Measurements from ENCODE around the gene NMRK2.
A peak's percentile ranks its signal among the peaks of the same experiment; 100 is the strongest.
"Not testable (repeated sequence)": the region's sequence is repeated elsewhere in the genome, so short reads cannot be mapped to it uniquely, and the experiment has no call there.

NMRK2 gene

GRCh38 chr19:3938300-3938950 is 5.6 kb downstream of the NMRK2 start:
- DNase-seq, result not testable (repeated sequence)

DNA sequence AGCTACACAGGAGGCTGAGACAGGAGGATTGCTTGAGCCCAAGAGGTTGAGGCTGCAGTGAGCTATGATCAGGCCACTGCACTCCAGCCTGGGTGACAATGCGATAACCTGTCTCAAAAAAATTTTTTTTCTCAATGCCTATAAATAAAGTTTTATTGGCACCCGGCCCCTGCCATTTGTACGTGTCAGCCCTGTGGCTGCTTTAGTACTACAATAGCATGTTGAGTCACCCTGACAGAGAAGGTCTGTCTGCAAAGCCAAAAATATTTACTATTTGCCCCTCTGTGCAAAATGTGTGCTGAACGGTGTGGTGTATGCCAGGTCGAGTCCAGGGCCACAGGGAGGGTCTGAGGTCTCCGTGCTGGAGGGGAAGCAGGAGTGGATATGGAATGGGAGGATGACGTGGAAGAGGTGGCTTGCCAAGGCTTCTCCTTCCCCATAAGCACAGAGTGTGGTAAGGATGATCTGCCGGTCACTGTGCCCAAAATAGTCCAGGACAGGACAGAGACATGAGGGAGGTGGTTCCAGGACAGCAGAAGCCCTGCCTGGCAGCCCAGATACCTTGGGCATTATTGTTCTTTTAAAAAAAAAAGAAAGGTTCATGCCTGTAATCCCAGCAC is 10.0 kb downstream of the NMRK2 start:
- DNase-seq, result no peak

DNA sequence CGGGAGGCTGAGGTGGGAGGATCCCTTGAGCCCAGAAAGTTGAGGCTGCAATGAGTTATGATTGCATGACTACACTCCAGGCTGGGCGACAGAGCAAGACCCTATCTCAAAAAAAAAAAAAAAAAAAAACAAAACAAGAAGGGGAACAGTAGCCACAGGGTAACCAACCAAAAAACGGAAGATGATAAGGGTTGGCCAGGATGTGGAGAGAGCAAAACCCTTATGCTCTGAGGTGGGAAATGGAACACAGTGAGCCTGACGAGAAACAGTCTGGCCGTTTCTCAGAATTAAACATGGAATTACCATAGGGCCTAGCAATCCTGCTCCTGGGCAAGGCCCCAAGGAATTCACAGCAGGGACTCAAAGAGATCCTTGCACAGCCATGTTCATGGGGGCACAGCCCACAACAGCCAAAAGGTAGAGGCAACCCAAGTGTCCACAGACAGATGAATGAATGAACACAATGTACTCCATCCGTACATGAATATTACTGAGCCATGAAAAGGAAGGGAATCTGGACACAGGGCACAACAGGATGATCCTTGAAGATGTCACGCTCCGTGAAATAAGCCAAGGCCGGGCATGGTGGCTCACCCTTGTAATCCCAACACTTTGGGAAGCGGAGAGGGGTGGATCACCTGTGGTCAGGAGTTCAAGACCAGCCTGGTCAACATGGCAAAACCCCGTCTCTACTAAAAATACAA is 11.3 kb downstream of the NMRK2 start:
- DNase-seq, result no peak

- no peak for DNase-seq
Observed at GRCh38 chr19:3945838-3946237, 13.0 kb downstream of the NMRK2 start.

DNA sequence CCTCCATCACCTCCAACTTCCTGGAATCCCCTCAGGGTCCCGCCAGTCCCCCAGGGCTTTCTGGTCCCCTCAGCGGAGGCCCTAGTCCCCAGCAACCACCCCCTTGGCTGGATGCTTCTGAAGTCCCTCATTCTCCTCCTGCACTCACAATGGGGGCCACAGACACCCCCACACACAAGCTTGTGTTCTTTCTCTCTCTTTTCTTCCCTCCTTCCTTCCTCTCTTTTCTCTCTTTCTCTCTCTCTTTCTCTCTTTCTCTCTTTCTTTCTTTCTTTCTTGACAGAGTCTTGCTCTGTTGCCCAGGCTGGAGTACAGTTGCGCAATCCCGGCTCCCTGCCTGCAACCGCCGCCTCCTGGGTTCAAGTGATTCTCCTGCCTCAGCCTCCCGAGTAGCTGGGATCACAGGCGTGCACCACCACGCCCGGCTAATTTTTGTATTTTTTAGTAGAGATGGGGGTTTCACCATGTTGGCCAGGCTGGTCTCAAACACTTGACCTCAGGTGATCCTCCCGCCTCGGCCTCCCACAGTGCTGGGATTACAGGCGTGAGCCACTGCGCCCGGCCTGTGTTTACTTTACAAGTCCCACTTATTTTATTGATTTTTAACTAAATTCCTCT is 14.6 kb downstream of the NMRK2 start:
- not testable (repeated sequence) for DNase-seq

DNA sequence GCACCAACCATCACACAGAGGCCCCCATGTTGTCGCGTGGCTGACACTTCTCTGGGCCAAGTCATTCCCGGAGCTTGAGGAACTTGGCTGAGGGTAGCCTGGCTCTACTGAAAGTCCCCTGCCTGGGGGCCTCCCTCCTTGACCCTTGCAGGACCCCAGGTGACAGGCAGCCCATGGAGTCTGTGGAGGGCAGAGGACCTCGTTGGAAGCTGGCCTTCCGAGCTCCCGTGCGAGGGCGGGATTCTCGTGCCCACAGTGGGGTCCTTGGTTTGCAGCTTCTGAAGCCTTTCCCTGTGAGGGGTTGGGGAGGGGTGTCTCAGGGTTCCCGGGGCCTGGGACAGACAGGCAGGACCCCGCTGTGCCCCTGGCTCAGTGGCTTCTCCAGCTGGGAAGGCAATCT is 16.4 kb downstream of the NMRK2 start:
- no peak for DNase-seq

DNA sequence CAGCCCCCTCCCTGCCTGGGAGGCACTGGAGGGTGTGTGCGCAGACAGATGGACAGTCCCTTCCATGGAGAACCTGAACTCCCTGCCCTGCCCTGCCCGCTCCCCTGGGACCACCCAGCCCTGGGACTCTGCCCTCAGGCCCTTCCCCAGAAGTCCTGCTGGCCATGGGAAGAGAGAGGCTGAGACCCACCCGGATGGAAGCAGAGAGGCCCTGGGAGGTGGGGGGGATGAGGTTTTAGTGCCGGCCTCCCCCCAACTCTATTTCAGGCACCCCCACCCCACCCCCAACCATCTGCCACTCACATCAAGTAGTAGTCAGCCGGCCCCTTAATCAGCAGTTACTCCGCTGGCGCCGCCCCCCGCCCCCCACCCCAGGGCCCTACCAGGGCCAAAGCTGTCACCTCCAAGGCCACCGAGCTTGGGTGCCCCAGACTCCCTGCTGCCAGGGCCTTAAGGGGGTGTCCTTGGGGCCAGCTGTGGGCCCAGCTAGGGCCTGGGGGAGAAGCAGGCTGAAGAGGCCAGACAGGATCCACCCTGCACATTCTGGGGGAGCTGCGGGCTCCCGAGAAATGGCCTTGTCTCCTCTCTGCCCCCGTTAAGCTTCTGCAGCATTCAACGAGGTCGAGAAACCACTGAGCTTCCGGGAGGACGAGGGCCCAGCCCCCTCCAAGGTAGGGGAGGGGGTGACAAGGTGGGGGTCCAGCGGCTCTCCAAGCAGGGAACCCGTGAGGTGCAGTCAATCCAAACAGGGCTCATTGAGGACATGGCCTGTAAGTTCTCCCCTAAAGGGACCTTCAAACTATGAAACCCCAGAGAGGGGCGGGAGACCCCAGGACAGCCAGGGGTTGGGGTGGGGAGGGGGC is 17.4 kb downstream of the NMRK2 start:
- no peak for DNase-seq

- peak; percentile 59 for DNase-seq
Observed at GRCh38 chr19:3950871-3951861, 18.3 kb downstream of the NMRK2 start.

GRCh38 chr19:3952755-3953276 is 19.9 kb downstream of the NMRK2 start:
- not testable (repeated sequence) for DNase-seq

- no peak for DNase-seq
Observed at GRCh38 chr19:3954107-3954506, 21.2 kb downstream of the NMRK2 start.

GRCh38 chr19:3955276-3955675 is 22.4 kb downstream of the NMRK2 start:
- DNase-seq, result not testable (repeated sequence)

DNA sequence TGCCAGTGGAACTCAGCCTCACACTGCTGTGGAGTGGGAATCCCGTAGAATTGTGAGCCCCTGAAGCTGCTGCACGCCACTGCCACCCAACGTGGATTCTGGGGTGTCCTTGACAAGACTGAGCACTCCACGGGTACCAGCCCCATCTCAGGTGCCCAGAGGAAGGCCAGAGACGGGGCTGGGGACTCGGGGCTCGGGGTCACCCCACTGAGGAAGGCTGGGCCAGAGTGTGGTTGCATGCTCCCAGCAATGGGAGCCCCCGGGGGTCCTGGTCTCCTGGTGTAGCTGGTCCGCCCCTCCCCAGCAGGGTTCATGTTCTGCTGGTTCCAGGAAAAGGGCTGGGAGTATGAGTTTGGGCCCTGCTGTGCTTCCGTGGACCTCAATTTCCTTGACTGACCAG is 22.8 kb downstream of the NMRK2 start:
- DNase-seq, result no peak

DNA sequence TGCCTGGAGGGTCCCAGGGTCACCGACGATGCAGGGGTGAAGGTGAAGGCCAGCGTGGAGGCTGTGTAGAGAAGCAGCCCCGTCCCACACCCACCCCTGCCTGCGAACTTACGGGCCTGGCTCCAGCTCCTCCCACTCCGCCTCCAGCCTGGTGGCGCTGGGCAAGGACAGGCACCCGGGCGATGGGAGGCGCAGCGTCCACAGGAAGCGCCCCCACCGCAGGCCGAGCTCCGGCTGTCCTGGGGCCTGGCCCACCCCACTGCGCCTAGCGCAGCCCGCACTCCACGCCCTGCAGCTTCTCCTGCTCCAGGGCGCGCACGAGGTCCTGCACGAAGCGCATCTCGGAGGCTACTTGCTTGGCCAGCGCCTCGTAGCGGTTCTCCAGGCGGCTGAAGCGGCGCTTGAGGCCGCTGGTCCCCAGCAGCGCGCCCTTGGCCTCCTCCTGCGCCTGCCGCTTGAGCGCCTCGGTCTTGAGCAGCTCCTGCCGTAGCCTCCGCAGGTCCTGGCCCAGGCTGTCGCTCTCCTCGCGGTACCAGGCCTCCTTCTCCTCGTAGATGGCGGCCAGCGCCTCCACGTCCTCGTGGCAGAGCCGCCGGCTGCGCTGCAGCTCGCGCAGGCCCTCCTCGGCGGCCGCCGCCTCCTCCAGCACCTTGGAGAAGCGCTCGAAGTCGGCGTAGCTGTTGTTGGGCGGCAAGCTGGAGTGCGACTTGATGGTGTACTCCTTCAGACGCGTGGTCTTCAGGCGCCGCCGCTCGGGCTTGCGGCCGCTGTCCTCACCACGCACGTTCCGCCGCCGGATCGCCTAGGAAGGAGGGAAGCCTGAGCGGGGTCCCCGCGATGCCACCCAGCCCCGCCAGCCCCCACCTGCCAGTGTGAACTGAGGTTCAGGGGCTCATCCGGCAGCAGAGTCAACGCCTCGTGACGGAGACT is 26.2 kb downstream of the NMRK2 start:
- no peak for DNase-seq

GRCh38 chr19:3959766-3960131 is 26.9 kb downstream of the NMRK2 start:
- DNase-seq, result no peak

DNA sequence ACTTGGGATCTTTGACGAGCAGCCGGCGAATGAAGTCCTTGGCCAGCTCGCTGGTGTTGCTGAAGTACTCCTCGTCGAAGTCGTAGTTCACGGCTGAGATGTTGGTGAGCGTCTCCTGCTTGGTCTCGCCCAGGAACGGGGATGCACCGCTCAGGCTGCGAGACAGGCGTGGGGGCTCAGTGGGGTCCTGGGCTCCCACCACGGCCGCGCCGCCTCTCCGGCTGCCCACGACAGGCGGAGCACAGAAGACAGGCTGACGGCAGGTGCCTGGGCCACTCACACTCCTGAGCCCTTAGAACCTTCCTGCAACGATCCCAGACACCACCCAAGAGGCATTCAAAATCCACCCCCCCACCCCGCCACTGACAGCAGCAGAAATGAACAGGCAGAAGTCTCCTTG is 28.1 kb downstream of the NMRK2 start:
- DNase-seq, result no peak

GRCh38 chr19:3963458-3964255 is 30.8 kb downstream of the NMRK2 start:
- DNase-seq, result no peak

GRCh38 chr19:3964256-3965194 is 31.7 kb downstream of the NMRK2 start:
- no peak for DNase-seq
